HL-60 (cell line): Measurements from ENCODE around the gene KRT34.

Experiments used
- CTCF ChIP-seq: IDR thresholded peaks from one replicate; pipeline ENCODE4 v1.5.1; 2011; ENCODE audit warnings: low read length, control low read depth, inconsistent platforms; ENCODE audit not compliant: insufficient read depth
- GABPA ChIP-seq: IDR thresholded peaks from 2 replicates; pipeline ENCODE4 v1.6.1; 2012; ENCODE audit warnings: low read depth
- POLR2AphosphoS5 ChIP-seq: IDR thresholded peaks from 2 replicates; pipeline ENCODE4 v1.6.1; 2012; ENCODE audit warnings: low read depth
- REST ChIP-seq: IDR thresholded peaks from 2 replicates; pipeline ENCODE4 v1.6.1; 2012; ENCODE audit warnings: low read depth; ENCODE audit not compliant: insufficient replicate concordance

DNA sequence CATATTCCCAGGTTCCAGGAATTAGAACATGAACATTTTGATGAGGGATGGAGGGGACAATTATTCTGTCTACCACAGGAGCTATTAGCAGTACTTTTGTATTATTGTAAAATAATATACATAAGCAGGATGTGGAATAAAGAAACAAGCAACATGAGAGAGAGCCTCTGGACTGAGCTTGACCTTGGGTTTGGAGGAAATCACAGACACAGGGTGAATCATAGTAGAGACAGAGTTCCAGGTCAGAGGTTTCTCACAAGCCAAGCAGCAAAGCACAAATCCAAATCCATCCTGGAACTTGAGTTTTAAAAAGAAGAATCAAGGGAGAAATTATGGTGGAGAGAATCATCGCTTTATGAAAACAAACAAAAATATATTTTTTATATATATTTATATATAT lies 10.2 kb upstream of the KRT34 start:
- TF ChIP-seq CTCF (no peak), GABPA (no peak), REST (no peak), POLR2AphosphoS5 (no peak)
